ENCODE results near the gene DNAJC13.

GRCh38 chr3:132445817-132446216, 28.5 kb downstream of the DNAJC13 start:
- TF ChIP-seq CTCF (IDR thresholded peaks at IDR 0.05; ENCODE audit: low read length) (no peak), EZH2 (IDR thresholded peaks at IDR 0.05; ENCODE audit: borderline replicate concordance, low read length) (no peak)
